ENCODE data around the gene TBL1XR1. TPM values are rescaled to one million over a fixed set of nuclear protein-coding genes. Genes with fewer than 3 reads are reported as not detected.

TBL1XR1 gene
- total and polyA plus RNA-seq, 2 of the 8 experiments (the other 6 are each of a cell fraction or from before 2014, with no cell fraction given) = 28.1 to 147 TPM

GRCh38 chr3:176976586-176976985, 220.7 kb downstream of the TBL1XR1 start (continued):
- TF ChIP-seq BCL11A (IDR thresholded peaks at IDR 0.05; ENCODE audit: low read depth in 2 of 2, low read length in 2 of 2) (no peak), CTBP2 (IDR thresholded peaks at IDR 0.05; ENCODE audit: borderline replicate concordance, insufficient read depth, insufficient read length, low read length) (no peak), SIRT6 (IDR thresholded peaks at IDR 0.05; ENCODE audit: low read length) (no peak), MAFK (IDR thresholded peaks at IDR 0.05; ENCODE audit: low read depth, low read length) (no peak)

Measured in H1 (cell line).